ENCODE measurements around the gene CAMK2D. TPM values are rescaled to one million over a fixed set of nuclear protein-coding genes. Genes with fewer than 3 reads are reported as not detected.

CAMK2D gene
- total RNA-seq, 1 donor: 207 TPM

GRCh38 chr4:113548303-113548702 is 213.2 kb downstream of the CAMK2D start:
- peaks cover 28% of the 10 kb centered on the region for H3K36me3 ChIP-seq (ENCODE audit: insufficient read depth, low read length)
- DNase-seq (ENCODE audit: insufficient read length, low spot score, missing footprints): no peak
- TF ChIP-seq, protein P1, sequence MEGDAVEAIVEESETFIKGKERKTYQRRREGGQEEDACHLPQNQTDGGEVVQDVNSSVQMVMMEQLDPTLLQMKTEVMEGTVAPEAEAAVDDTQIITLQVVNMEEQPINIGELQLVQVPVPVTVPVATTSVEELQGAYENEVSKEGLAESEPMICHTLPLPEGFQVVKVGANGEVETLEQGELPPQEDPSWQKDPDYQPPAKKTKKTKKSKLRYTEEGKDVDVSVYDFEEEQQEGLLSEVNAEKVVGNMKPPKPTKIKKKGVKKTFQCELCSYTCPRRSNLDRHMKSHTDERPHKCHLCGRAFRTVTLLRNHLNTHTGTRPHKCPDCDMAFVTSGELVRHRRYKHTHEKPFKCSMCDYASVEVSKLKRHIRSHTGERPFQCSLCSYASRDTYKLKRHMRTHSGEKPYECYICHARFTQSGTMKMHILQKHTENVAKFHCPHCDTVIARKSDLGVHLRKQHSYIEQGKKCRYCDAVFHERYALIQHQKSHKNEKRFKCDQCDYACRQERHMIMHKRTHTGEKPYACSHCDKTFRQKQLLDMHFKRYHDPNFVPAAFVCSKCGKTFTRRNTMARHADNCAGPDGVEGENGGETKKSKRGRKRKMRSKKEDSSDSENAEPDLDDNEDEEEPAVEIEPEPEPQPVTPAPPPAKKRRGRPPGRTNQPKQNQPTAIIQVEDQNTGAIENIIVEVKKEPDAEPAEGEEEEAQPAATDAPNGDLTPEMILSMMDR (IDR thresholded peaks at IDR 0.05; ENCODE audit: extremely low read depth, low read depth, low read length): no peak
- no peaks in the 10 kb centered on the region for H4K20me1 ChIP-seq (ENCODE audit: insufficient read depth, low read length)
- H3K4me3 ChIP-seq (ENCODE audit: insufficient read depth, low read length): no peak overlapping the region
- peak overlapping the region; percentile 31 for H3K27ac ChIP-seq (ENCODE audit: low read depth, low read length)
- H3K27me3 ChIP-seq (ENCODE audit: insufficient read depth, low read length): no peaks in the 10 kb centered on the region
- H3K4me1 ChIP-seq (ENCODE audit: insufficient read depth, low read length): peaks cover 13% of the 10 kb centered on the region
- H3K79me2 ChIP-seq (ENCODE audit: insufficient read depth, low read length): peaks cover 10% of the 10 kb centered on the region
- no peak overlapping the region for H3K4me2 ChIP-seq (ENCODE audit: insufficient read depth, low read length)
- H2AFZ ChIP-seq (ENCODE audit: low read length): no peak overlapping the region
- H3K9me3 ChIP-seq (ENCODE audit: low read depth, low read length): no peaks in the 10 kb centered on the region

DNA sequence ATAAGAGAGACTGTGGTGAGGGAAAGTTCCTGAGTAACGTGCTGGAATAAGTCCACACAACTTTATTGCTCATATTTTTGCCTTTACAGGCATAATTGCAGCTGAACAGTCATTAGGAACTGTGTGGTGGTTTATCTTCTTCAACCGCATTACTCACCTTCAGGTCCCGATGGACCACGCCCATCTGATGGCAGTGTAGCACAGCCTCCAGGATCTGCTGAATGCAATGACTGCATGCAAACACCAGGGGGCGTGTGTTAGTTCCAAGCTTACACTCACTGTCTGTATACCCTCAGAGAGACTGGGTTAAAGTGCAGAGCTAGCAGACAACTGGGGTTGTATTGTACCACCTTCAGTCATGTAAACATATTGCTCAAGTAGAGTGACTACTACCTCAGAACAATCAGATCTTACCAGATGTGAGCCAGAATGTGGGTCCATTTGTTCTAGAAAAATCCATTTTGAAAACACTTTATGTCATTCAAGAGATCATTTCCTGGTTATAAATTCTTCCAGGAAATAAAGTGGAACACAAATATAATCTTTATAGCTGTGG is 214.0 kb downstream of the CAMK2D start:
- DNase-seq (ENCODE audit: insufficient read length, low spot score, missing footprints): peak; percentile 65
- Histone ChIP-seq H3K27ac (ENCODE audit: low read depth, low read length) (peak overlapping the region; percentile 35), H3K4me3 (ENCODE audit: insufficient read depth, low read length) (no peak overlapping the region), H3K4me2 (ENCODE audit: insufficient read depth, low read length) (peak overlapping the region; percentile 24), H3K36me3 (ENCODE audit: insufficient read depth, low read length) (peaks cover 28% of the 10 kb centered on the region), H3K9me3 (ENCODE audit: low read depth, low read length) (no peaks in the 10 kb centered on the region), H3K27me3 (ENCODE audit: insufficient read depth, low read length) (no peaks in the 10 kb centered on the region), H2AFZ (ENCODE audit: low read length) (no peak overlapping the region), H3K4me1 (ENCODE audit: insufficient read depth, low read length) (peaks cover 13% of the 10 kb centered on the region), H4K20me1 (ENCODE audit: insufficient read depth, low read length) (no peaks in the 10 kb centered on the region), H3K79me2 (ENCODE audit: insufficient read depth, low read length) (peaks cover 5% of the 10 kb centered on the region)
- TF ChIP-seq, protein P1 (IDR thresholded peaks at IDR 0.05; ENCODE audit: extremely low read depth, low read depth, low read length): peak; percentile 100

- peak; percentile 10 for DNase-seq (ENCODE audit: insufficient read length, low spot score, missing footprints)
- Histone ChIP-seq H3K9me3 (ENCODE audit: low read depth, low read length) (no peaks in the 10 kb centered on the region), H3K4me2 (ENCODE audit: insufficient read depth, low read length) (no peak overlapping the region), H3K27me3 (ENCODE audit: insufficient read depth, low read length) (no peaks in the 10 kb centered on the region), H3K27ac (ENCODE audit: low read depth, low read length) (no peak overlapping the region), H3K36me3 (ENCODE audit: insufficient read depth, low read length) (peaks cover 6% of the 10 kb centered on the region), H2AFZ (ENCODE audit: low read length) (no peak overlapping the region), H4K20me1 (ENCODE audit: insufficient read depth, low read length) (no peaks in the 10 kb centered on the region), H3K4me1 (ENCODE audit: insufficient read depth, low read length) (peaks cover 17% of the 10 kb centered on the region), H3K79me2 (ENCODE audit: insufficient read depth, low read length) (peaks cover 2% of the 10 kb centered on the region), H3K4me3 (ENCODE audit: insufficient read depth, low read length) (no peak overlapping the region)
- TF ChIP-seq, protein P1 (IDR thresholded peaks at IDR 0.05; ENCODE audit: extremely low read depth, low read depth, low read length): no peak
Measured at GRCh38 chr4:113541933-113542332, 219.6 kb downstream of the CAMK2D start.

DNA sequence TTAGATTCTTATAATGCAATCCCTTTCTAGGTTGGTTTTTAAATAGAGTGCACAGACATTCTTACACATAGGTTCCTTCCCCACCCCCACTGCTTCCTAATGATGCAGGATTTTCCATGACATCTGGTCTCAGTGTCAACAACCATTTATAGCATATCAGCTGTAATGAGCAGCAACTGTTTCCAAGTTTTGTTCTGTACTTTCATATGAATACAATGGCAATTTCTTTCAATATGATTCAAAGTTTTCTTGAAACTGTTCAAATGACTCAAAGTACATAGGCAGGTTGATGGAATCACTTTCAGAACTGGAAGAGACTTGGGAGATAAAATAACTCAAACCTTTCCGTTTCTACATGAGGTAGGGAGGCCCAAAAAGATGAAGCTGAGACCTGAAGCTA is 220.7 kb downstream of the CAMK2D start:
- Histone ChIP-seq H3K27ac (ENCODE audit: low read depth, low read length) (peak overlapping the region; percentile 19), H2AFZ (ENCODE audit: low read length) (no peak overlapping the region), H3K79me2 (ENCODE audit: insufficient read depth, low read length) (peaks cover 5% of the 10 kb centered on the region), H3K4me1 (ENCODE audit: insufficient read depth, low read length) (peaks cover 18% of the 10 kb centered on the region), H3K4me2 (ENCODE audit: insufficient read depth, low read length) (no peak overlapping the region), H3K9me3 (ENCODE audit: low read depth, low read length) (no peaks in the 10 kb centered on the region), H3K36me3 (ENCODE audit: insufficient read depth, low read length) (peaks cover 10% of the 10 kb centered on the region), H4K20me1 (ENCODE audit: insufficient read depth, low read length) (no peaks in the 10 kb centered on the region), H3K4me3 (ENCODE audit: insufficient read depth, low read length) (no peak overlapping the region), H3K27me3 (ENCODE audit: insufficient read depth, low read length) (no peaks in the 10 kb centered on the region)
- no peak for DNase-seq (ENCODE audit: insufficient read length, low spot score, missing footprints)
- TF ChIP-seq, protein P1 (IDR thresholded peaks at IDR 0.05; ENCODE audit: extremely low read depth, low read depth, low read length): no peak

Data from osteoblast (primary cell).